BJ (cell line): ENCODE data around the gene WDR77. TPM values are rescaled to one million over a fixed set of nuclear protein-coding genes. Genes with fewer than 3 reads are reported as not detected.
A peak's percentile ranks its signal among the peaks of the same experiment; 100 is the strongest.

Source experiments
- CTCF ChIA-PET: fragments of 350-600 bp; formaldehyde crosslinking; extraction: SDS; loops from one replicate; lab custom pipeline; 2021; ENCODE audit warnings: antibody characterized with exemption, inconsistent platforms; lab: Yijun Ruan, JAX
- POLR2A ChIA-PET: fragments of 300-600 bp; sonication (Branson Sonifier 250); formaldehyde crosslinking; extraction: SDS; loops from one replicate; lab custom pipeline; 2021; ENCODE audit warnings: antibody characterized with exemption; lab: Charles Lee
- DNase-seq: peaks from one replicate; pipeline ENCODE4 v3.0.0-alpha.2; 2011; ENCODE audit warnings: low read depth
- H3K27me3 ChIP-seq: 2 replicates; pipeline ENCODE4 v1.6.0; 2011; ENCODE audit warnings: low read length; ENCODE audit not compliant: control insufficient read depth, insufficient read depth
- H3K36me3 ChIP-seq: 2 replicates; pipeline ENCODE4 v1.5.1; 2011; ENCODE audit warnings: low read length; ENCODE audit not compliant: control insufficient read depth, insufficient read depth
- H3K4me3 ChIP-seq: 2 replicates; pipeline ENCODE4 v1.5.1; 2011; ENCODE audit warnings: low read depth, mild to moderate bottlenecking, control low read depth, low read length
- polyA plus RNA-seq: library from polyadenylated mRNA; depleted of rRNA; stranded (reverse); fragments of >200 nt; gene quantifications from 2 replicates; pipeline ENCODE4 v1.2.3, GENCODE V29; 2011
- TF ChIP-seq, protein P1 (sequence below): IDR thresholded peaks from 2 replicates; pipeline ENCODE4 v1.5.1; 2011; ENCODE audit warnings: low read depth, mild to moderate bottlenecking, control low read depth, inconsistent platforms, low read length, moderate library complexity; ENCODE audit not compliant: insufficient read depth

The WDR77 gene
- polyA plus RNA-seq, 1 experiment, result 104 TPM

DNA sequence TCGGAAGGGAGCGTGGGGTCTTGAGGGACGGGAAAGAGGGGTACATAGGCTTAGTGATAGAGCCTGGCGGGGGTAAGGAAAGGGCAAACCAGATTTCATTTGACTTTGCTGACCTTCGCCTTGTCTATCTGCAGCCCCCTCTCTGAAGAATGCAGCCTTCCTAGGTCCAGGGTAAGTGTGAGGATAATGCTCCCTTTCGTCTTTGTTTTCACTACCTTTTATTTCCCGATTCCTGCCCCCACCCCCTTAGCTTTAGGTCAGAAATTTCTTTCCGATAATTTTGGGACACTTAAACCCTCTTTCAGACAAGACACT lies 604 bp upstream of the WDR77 start:
- no peak for DNase-seq
- Histone ChIP-seq H3K27me3 (no peaks in the 10 kb centered on the region), H3K4me3 (peak overlapping the region; percentile 75), H3K36me3 (no peaks in the 10 kb centered on the region; the same call in 1 of the 2 replicates)
- TF ChIP-seq, protein P1, sequence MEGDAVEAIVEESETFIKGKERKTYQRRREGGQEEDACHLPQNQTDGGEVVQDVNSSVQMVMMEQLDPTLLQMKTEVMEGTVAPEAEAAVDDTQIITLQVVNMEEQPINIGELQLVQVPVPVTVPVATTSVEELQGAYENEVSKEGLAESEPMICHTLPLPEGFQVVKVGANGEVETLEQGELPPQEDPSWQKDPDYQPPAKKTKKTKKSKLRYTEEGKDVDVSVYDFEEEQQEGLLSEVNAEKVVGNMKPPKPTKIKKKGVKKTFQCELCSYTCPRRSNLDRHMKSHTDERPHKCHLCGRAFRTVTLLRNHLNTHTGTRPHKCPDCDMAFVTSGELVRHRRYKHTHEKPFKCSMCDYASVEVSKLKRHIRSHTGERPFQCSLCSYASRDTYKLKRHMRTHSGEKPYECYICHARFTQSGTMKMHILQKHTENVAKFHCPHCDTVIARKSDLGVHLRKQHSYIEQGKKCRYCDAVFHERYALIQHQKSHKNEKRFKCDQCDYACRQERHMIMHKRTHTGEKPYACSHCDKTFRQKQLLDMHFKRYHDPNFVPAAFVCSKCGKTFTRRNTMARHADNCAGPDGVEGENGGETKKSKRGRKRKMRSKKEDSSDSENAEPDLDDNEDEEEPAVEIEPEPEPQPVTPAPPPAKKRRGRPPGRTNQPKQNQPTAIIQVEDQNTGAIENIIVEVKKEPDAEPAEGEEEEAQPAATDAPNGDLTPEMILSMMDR, result no peak
- ChIA-PET CTCF (interaction anchor here (1.3 to 1.4 kb wide), 2 partner anchors 49 to 129 kb away, joined by 3 read pairs; no protein-coding TSS in a partner anchor), POLR2A (no interaction called here)

GRCh38 chr1:111448482-111448917 lies 556 bp downstream of the WDR77 start:
- ChIA-PET CTCF (interaction anchor here (1.8 kb wide), 1 partner anchor 9 kb away, joined by 8 read pairs; no protein-coding TSS in a partner anchor), POLR2A (interaction anchor here (0.6 kb wide), 1 partner anchor 50 kb away, joined by 8 read pairs; no protein-coding TSS in a partner anchor)
- TF ChIP-seq, protein P1, result 0 out of 2 replicates have a peak, but pooled peaks have one; percentile 3
- H3K27me3 ChIP-seq, result no peaks in the 10 kb centered on the region
- no peaks in the 10 kb centered on the region; the same call in 1 of the 2 replicates for H3K36me3 ChIP-seq
- H3K4me3 ChIP-seq, result peak overlapping the region; percentile 75
- DNase-seq, result no peak

DNA sequence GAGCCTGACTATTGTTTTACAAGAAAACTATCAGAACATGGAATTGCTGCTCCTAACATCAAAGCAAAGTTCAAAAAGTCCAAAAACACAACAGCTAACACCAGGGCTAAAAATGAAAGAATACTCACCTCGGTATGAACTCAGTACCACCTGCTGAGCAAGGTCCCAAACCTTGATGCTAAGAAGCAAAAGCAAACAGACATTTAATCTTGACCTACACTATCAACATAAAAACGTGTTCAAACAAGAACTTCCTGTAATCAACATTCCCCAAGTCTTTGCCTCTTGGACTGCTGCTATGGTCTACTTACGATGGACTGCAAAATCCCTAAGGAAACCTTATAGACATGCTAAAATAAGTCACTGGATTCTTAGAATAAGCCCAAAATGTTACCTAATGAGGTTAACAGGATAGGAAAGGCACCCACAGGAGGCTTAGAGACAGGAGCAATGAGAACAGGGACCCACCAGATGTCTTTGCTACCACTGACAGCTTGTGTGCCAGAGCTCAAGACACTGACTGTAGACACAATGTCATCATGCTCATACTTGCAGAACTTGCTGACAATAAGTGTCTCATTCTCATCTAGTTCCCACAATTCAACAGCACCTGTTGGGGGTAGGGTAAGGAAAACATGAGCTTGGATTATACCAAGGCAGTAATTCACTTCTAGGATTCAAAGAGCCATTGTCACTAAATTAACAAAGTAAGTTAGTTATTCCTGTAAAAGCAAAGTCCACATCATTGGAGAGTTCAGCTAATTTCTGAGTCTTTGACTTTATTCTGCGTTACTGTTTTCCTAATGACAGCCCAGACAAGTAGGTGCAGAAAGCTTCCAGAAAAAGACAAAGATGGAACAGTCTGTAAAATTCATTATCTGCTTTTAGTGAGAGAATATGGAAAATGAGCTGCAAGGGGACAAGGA lies 1.8 kb downstream of the WDR77 start:
- Histone ChIP-seq H3K4me3 (no peak overlapping the region), H3K36me3 (peaks cover 3% of the 10 kb centered on the region), H3K27me3 (no peaks in the 10 kb centered on the region)
- ChIA-PET POLR2A (interaction anchor here (0.7 kb wide), 1 partner anchor 483 kb away, joined by 3 read pairs; no protein-coding TSS in a partner anchor), CTCF (interaction anchor here (1.8 kb wide), 1 partner anchor 11 kb away, joined by 8 read pairs; no protein-coding TSS in a partner anchor)
- no peak for DNase-seq
- TF ChIP-seq, protein P1, result no peak

DNA sequence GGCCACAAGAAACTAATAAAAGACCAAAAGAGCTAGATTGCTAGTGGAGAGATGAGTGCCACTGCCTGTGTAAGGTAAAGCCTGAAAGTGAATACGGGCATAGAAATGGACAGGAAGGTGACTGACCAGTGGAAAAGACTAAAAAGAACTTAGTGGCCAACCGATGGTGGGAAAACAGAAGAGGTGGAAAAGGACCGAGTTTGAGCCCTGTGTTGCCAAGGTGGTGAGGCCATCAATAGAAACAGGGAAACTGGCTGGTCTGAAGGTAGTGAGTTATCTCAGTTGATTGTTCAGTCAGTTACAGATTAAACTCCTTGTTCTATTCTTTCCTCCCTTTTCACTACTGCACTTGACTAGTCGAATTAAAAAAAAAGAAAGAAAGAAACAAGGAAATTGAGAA lies 2.5 kb downstream of the WDR77 start:
- ChIA-PET POLR2A (no interaction called here), CTCF (no interaction called here)
- Histone ChIP-seq H3K4me3 (no peak overlapping the region), H3K27me3 (no peaks in the 10 kb centered on the region), H3K36me3 (peaks cover 8% of the 10 kb centered on the region)
- no peak for DNase-seq
- TF ChIP-seq, protein P1, result no peak

DNA sequence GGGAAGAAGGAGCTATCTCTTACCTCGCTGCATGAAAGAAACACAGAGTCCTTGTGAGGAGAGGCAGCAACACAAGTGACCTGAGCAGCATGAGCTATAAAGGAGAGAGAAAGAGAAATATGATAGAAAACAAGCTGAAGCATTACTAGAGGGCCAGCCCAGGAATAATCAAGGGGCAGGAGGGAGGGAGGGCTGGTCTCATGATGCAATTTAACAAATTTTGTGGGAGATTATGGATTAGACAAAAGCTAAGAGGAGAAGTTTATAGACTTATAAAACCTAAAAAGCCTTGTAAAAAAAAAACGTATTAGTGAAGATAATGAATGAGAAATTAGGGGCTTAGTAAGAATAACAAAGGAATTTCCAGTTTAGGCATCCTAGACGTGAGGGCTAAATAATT lies 5.0 kb downstream of the WDR77 start:
- ChIA-PET CTCF (no interaction called here), POLR2A (no interaction called here)
- H3K36me3 ChIP-seq, result peaks cover 13% of the 10 kb centered on the region

More for the DNA sequence above, 5.0 kb downstream of the WDR77 start:
- TF ChIP-seq, protein P1, result no peak
- Histone ChIP-seq H3K27me3 (no peaks in the 10 kb centered on the region), H3K4me3 (no peak overlapping the region)
- DNase-seq, result no peak
